Sigmoid colon (tissue), 7 donors: ENCODE measurements around the gene MS4A14. TPM values are rescaled to one million over a fixed set of nuclear protein-coding genes. Genes with fewer than 3 reads are reported as not detected.

Experiments
- DNase-seq: peaks from one replicate; pipeline ENCODE4 v3.0.0-alpha.2; 2019
- H3K27ac ChIP-seq, 4 donors: fragments of 200-600 bp; sonication (generic); one replicate each; pipeline ENCODE4 v1.5.1; 2016 to 2019; ENCODE audit warnings: mild to moderate bottlenecking in 1 of 4
- H3K27me3 ChIP-seq, 3 donors: fragments of 200-600 bp; sonication (generic); one replicate each; pipeline ENCODE4 v1.5.1; 2019; ENCODE audit warnings: mild to moderate bottlenecking in 1 of 3
- H3K36me3 ChIP-seq, 4 donors: fragments of 200-600 bp; sonication (generic); one replicate each; pipeline ENCODE4 v1.5.1; 2016 to 2019
- H3K4me1 ChIP-seq, 4 donors: fragments of 200-600 bp; sonication (generic); one replicate each; pipeline ENCODE4 v1.5.1; 2017 to 2019
- H3K4me3 ChIP-seq, 4 donors: fragments of 200-600 bp; sonication (generic); one replicate each; pipeline ENCODE4 v1.5.1; 2017 to 2019; ENCODE audit warnings: mild to moderate bottlenecking in 2 of 4, moderate library complexity in 1 of 4
- H3K9me3 ChIP-seq, 4 donors: fragments of 200-600 bp in 3 of 4; sonication (generic) in 3 of 4; one replicate each; pipeline versions ENCODE4 v1.5.1 to v1.6.1; 2013 to 2019
- CTCF ChIP-seq, 4 experiments: fragments of 450-650 bp in 3 of 4; fragments of 200-600 bp in 1 of 4; IDR thresholded peaks; one replicate each; pipeline ENCODE4 v1.5.1; 2016 to 2019; ENCODE audit warnings: antibody characterized with exemption in 4 of 4, mild to moderate bottlenecking in 3 of 4, moderate library complexity in 2 of 4
- EP300 ChIP-seq, 4 donors: sonication (generic); formaldehyde crosslinking; IDR thresholded peaks; one replicate each; pipeline ENCODE4 v1.6.1; 2017; ENCODE audit warnings: antibody characterized with exemption in 4 of 4
- POLR2A ChIP-seq, 2 donors: fragments of 450-650 bp; IDR thresholded peaks; one replicate each; pipeline ENCODE4 v1.6.1; 2016; ENCODE audit warnings: antibody characterized with exemption in 2 of 2, mild to moderate bottlenecking in 2 of 2, moderate library complexity in 2 of 2
- POLR2AphosphoS5 ChIP-seq, 4 donors: sonication (generic); formaldehyde crosslinking; IDR thresholded peaks; one replicate each; pipeline ENCODE4 v1.6.1; 2017; ENCODE audit warnings: antibody characterized with exemption in 4 of 4
- WGBS, 2 donors: extraction: QIAGEN DNeasy Blood & Tissue Kit; methylation state at CpG; one replicate each; pipeline ENCODE4 v1.1.7; 2013; 5-methylcytosine and 5-hydroxymethylcytosine counted together
- intact Hi-C: fragments of 100-400 bp; cut with DNase I; formaldehyde crosslinking; loops from one replicate; pipeline ENCODE4 v1.15.1; 2023
- polyA plus RNA-seq, 3 donors: library from polyadenylated mRNA; stranded (reverse); fragments of 200-250 nt; gene quantifications; one replicate each; pipeline ENCODE4 v1.2.3, GENCODE V29; 2013
- total RNA-seq, 4 donors: library from RNA; depleted of rRNA; stranded (reverse); fragments of >200 nt; gene quantifications; one replicate each; pipeline ENCODE4 v1.1.0, GENCODE V29; 2016
- donor health status: healthy with polysubstance abuse.
- donor health status: Bipolar disorder and iron deficiency.
- donor health status: healthy.

MS4A14 gene
- total RNA-seq = 1 to 10 TPM in 3 of 4 donors, under 1 TPM in 1; 0.41 to 7.2 (median 3.2) TPM
- under 1 TPM in 1 of 3 donors, not detected in 2; 0.25 TPM for polyA plus RNA-seq

GRCh38 chr11:60396382-60396781 is at the start of gene MS4A14:
MS4A14 (plus strand) TSS chr11:60396459; CDS start chr11:60396579, 120 bp downstream.
- H3K27me3 ChIP-seq = no peaks in the 10 kb centered on the region
- no peak for TF ChIP-seq CTCF (IDR thresholded peaks at IDR 0.05)
- TF ChIP-seq POLR2AphosphoS5 (IDR thresholded peaks at IDR 0.05) = no peak
- TF ChIP-seq EP300 (IDR thresholded peaks at IDR 0.05) = no peak
- no peak for TF ChIP-seq POLR2A (IDR thresholded peaks at IDR 0.05)
- intact Hi-C loops = no loop called here

GRCh38 chr11:60347084-60347797 is 49.0 kb upstream of the MS4A14 start:
- H3K9me3 ChIP-seq = no peaks in the 10 kb centered on the region
- 79 to 97% methylated on average over 2 of the region's 2 CpGs for WGBS, 2 donors
- intact Hi-C loops = no loop called here
- no peaks in the 10 kb centered on the region for H3K4me1 ChIP-seq
- H3K27me3 ChIP-seq = no peaks in the 10 kb centered on the region
- H3K4me3 ChIP-seq = no peak overlapping the region
- TF ChIP-seq POLR2A (IDR thresholded peaks at IDR 0.05) (no peak), CTCF (IDR thresholded peaks at IDR 0.05) (no peak), EP300 (IDR thresholded peaks at IDR 0.05) (no peak), POLR2AphosphoS5 (IDR thresholded peaks at IDR 0.05) (no peak)
- DNase-seq = no peak
- no peaks in the 10 kb centered on the region for H3K36me3 ChIP-seq
- no peak overlapping the region for H3K27ac ChIP-seq

More at GRCh38 chr11:60396382-60396781, at the start of gene MS4A14:
- no peaks in the 10 kb centered on the region for H3K36me3 ChIP-seq
- no peak within 1 kb of the TSS for H3K27ac ChIP-seq
- no peak within 1 kb of the TSS for H3K4me3 ChIP-seq
- 42 to 70% methylated on average over 3 of the region's 3 CpGs for WGBS, 2 donors
- no peak for DNase-seq
- H3K4me1 ChIP-seq = no peaks in the 10 kb centered on the region
- no peaks in the 10 kb centered on the region for H3K9me3 ChIP-seq

GRCh38 chr11:60348116-60348515 is 48.1 kb upstream of the MS4A14 start:
- TF ChIP-seq CTCF (IDR thresholded peaks at IDR 0.05) (no peak), EP300 (IDR thresholded peaks at IDR 0.05) (no peak), POLR2AphosphoS5 (IDR thresholded peaks at IDR 0.05) (no peak), POLR2A (IDR thresholded peaks at IDR 0.05) (no peak)
- Histone ChIP-seq H3K36me3 (no peaks in the 10 kb centered on the region), H3K27ac (no peak overlapping the region), H3K27me3 (no peaks in the 10 kb centered on the region), H3K9me3 (no peaks in the 10 kb centered on the region), H3K4me3 (no peak overlapping the region), H3K4me1 (no peaks in the 10 kb centered on the region)
- 66 to 72% methylated on average over 2 of the region's 2 CpGs for WGBS, 2 donors
- intact Hi-C loops = no loop called here
- DNase-seq = no peak

- DNase-seq = no peak
- no peak overlapping the region for H3K27ac ChIP-seq
- intact Hi-C loops = no loop called here
- no peak overlapping the region for H3K4me3 ChIP-seq
- H3K27me3 ChIP-seq = no peaks in the 10 kb centered on the region
- TF ChIP-seq EP300 (IDR thresholded peaks at IDR 0.05) (no peak), CTCF (IDR thresholded peaks at IDR 0.05) (no peak), POLR2A (IDR thresholded peaks at IDR 0.05) (no peak), POLR2AphosphoS5 (IDR thresholded peaks at IDR 0.05) (no peak)
- 84 to 89% methylated on average over 1 of the region's 1 CpG for WGBS, 2 donors
- H3K4me1 ChIP-seq = no peaks in the 10 kb centered on the region
- no peaks in the 10 kb centered on the region for H3K36me3 ChIP-seq
- H3K9me3 ChIP-seq = no peaks in the 10 kb centered on the region
Observed at GRCh38 chr11:60349990-60350389, 46.3 kb upstream of the MS4A14 start.
